ENCODE results near the gene ZNF101.
"Not testable (repeated sequence)": the region's sequence is repeated elsewhere in the genome, so short reads cannot be mapped to it uniquely, and the experiment has no call there.

Gene ZNF101

DNA sequence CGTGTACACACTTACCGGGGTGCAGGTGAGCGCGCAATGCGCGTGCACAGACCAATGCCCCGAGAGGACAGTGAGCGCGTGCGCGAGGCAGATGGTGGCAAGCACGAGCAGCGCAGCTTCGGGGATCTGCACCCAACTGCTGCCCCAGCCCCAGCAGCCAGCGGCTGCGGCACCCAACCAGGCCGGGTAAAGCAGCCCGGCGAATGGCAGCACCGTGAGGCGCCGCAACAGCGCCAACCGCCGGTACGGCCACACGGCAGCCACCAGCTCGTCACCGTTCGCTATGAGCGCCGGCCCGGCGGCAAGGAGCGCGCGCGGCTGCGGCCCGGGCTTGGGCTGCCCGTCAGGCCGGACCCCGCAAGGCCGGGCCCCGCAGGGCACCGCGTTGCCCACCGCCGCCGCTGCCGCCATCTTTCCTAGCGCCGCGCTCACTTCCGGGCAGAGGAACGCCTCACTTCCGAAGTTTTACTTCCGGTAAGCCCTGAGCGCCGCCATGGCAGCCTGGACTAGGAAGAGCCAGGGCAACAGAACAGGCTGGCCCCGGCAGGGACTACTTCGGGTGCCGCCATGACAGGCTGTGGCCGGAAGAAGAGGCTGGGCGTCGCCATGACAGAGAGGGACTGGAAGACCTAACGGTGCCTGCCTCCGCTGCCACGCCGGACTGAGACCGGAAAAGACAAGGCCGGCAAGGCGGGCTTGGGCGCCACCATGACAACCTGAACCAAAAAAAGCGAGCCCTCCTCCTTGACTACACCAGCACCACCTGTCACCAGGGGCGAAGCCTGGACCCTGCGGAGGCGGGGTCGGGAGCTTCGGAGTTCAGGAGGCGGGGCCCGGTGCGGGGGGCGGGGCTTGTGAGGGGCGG, 5.2 kb upstream of the ZNF101 start, which contains the start of gene ATP13A1:
Gene ATP13A1, minus strand, starts transcription at position 421 of the 865 bp plus-strand sequence. Its CDS starts 10 bp downstream, at position 411.
- Mint-ChIP-seq H3K4me1 (peaks cover 34% of the 10 kb centered on the region), H3K36me3 (peaks cover 16% of the 10 kb centered on the region), H3K9me3 (no peaks in the 10 kb centered on the region), H3K27ac (peak within 1 kb of the TSS; percentile 87), H3K27me3 (no peaks in the 10 kb centered on the region), H3K4me3 (peak within 1 kb of the TSS; percentile 78)
- peak; percentile 91 for ATAC-seq

GRCh38 chr19:19665420-19665948, 3.2 kb upstream of the ZNF101 start:
- not testable (repeated sequence) for H3K27ac Mint-ChIP-seq, H3K9me3 Mint-ChIP-seq, H3K27me3 Mint-ChIP-seq, ATAC-seq, H3K4me3 Mint-ChIP-seq
- Mint-ChIP-seq H3K4me1 (peaks cover 45% of the 10 kb centered on the region), H3K36me3 (peaks cover 14% of the 10 kb centered on the region)

DNA sequence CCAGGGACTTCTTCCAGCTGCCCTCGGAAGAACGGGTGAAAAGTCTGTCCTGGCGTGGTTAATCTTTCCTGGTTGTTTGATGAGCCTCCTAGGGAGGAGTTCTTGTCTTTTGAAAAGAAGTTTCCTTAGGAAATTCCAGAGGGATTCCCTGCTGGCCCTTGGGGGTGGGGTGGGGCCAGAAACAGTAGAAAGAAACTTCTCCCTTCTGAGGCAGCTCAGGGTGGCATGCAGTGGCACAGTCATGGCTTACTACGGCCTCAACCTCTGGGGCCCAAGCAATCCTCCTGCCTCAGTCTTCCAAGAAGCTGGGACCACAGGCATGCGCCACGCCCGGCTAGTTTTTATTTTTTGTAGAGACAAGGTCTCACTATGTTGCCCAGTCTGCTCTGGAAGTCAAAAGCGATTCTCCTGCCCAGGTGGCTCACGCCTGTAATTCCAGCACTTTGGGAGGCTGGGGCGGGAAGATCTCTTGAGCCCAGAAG, 1.5 kb downstream of the ZNF101 start:
- Mint-ChIP-seq H3K27me3 (no peaks in the 10 kb centered on the region), H3K4me3 (peak overlapping the region; percentile 82), H3K36me3 (peaks cover 40% of the 10 kb centered on the region), H3K27ac (peak overlapping the region; percentile 91), H3K9me3 (no peaks in the 10 kb centered on the region), H3K4me1 (peaks cover 33% of the 10 kb centered on the region)
- ATAC-seq, result no peak

- no peak overlapping the region for H3K27ac Mint-ChIP-seq
- no peak overlapping the region for H3K4me3 Mint-ChIP-seq
- H3K9me3 Mint-ChIP-seq, result peaks cover 5% of the 10 kb centered on the region
- peaks cover 41% of the 10 kb centered on the region for H3K4me1 Mint-ChIP-seq
- H3K27me3 Mint-ChIP-seq, result no peaks in the 10 kb centered on the region
- no peak for ATAC-seq
- peaks cover 67% of the 10 kb centered on the region for H3K36me3 Mint-ChIP-seq
These were observed 4.2 kb downstream of the ZNF101 start for GRCh38 chr19:19672816-19673215.

DNA sequence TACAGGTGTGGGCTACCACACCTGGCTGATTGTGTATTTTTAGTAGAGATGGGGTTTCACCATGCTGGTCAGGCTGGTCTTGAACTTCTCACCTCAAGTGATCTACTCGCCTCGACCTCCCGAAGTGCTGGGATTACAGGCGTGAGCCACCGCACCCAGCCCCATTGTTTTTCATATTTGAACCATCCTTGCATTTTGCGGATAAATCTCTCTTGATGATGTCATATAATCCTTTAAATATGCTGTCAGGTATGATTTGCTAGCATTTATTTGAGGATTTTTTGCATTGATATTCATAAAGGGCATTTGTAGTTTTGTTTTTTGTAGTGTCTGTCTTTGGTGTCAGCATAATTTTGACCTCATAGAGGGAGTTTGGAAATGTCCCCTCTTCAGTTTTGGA, 5.7 kb downstream of the ZNF101 start:
- H3K27ac Mint-ChIP-seq, result no peak overlapping the region

GRCh38 chr19:19677579-19677978, 8.9 kb downstream of the ZNF101 start:
- ATAC-seq, result no peak
- Mint-ChIP-seq H3K4me1 (peaks cover 20% of the 10 kb centered on the region), H3K27me3 (no peaks in the 10 kb centered on the region), H3K27ac (no peak overlapping the region), H3K36me3 (peaks cover 81% of the 10 kb centered on the region), H3K4me3 (no peak overlapping the region), H3K9me3 (peaks cover 11% of the 10 kb centered on the region)

More for the DNA sequence above, 5.7 kb downstream of the ZNF101 start:
- Mint-ChIP-seq H3K4me1 (peaks cover 36% of the 10 kb centered on the region), H3K9me3 (peaks cover 6% of the 10 kb centered on the region), H3K36me3 (peaks cover 82% of the 10 kb centered on the region), H3K4me3 (no peak overlapping the region), H3K27me3 (no peaks in the 10 kb centered on the region)
- ATAC-seq, result no peak

DNA sequence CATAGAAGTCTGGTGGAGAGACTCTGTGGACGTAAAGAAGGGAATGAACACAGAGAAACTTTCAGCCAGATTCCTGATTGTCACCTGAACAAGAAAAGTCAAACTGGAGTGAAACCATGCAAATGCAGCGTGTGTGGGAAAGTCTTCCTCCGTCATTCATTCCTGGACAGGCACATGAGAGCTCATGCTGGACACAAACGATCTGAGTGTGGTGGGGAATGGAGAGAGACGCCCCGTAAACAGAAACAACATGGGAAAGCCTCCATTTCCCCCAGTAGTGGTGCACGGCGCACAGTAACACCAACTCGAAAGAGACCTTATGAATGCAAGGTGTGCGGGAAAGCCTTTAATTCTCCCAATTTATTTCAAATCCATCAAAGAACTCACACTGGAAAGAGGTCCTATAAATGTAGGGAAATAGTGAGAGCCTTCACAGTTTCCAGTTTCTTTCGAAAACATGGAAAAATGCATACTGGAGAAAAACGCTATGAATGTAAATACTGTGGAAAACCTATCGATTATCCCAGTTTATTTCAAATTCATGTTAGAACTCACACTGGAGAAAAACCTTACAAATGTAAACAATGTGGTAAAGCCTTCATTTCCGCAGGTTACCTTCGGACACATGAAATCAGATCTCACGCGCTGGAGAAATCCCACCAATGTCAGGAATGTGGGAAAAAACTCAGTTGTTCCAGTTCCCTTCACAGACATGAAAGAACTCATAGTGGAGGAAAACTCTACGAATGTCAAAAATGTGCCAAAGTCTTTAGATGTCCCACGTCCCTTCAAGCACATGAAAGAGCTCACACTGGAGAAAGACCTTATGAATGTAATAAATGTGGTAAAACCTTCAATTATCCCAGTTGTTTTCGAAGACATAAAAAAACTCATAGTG, 10.8 kb downstream of the ZNF101 start:
- peaks cover 14% of the 10 kb centered on the region for H3K4me1 Mint-ChIP-seq
- no peak for ATAC-seq
- H3K36me3 Mint-ChIP-seq, result peaks cover 90% of the 10 kb centered on the region
- peaks cover 15% of the 10 kb centered on the region for H3K9me3 Mint-ChIP-seq
- H3K27me3 Mint-ChIP-seq, result no peaks in the 10 kb centered on the region
- H3K27ac Mint-ChIP-seq, result no peak overlapping the region
- H3K4me3 Mint-ChIP-seq, result no peak overlapping the region

- not testable (repeated sequence) for H3K4me3 Mint-ChIP-seq, H3K27ac Mint-ChIP-seq, H3K27me3 Mint-ChIP-seq, H3K4me1 Mint-ChIP-seq, ATAC-seq
- Mint-ChIP-seq H3K36me3 (peaks cover 44% of the 10 kb centered on the region), H3K9me3 (peaks cover 11% of the 10 kb centered on the region)
These were observed 17.5 kb downstream of the ZNF101 start for GRCh38 chr19:19686119-19686518.

- no peaks in the 10 kb centered on the region for H3K4me1 Mint-ChIP-seq
- H3K36me3 Mint-ChIP-seq, result peaks cover 39% of the 10 kb centered on the region
- ATAC-seq, result no peak
- no peak overlapping the region for H3K4me3 Mint-ChIP-seq
- no peak overlapping the region for H3K27ac Mint-ChIP-seq
- H3K9me3 Mint-ChIP-seq, result peaks cover 10% of the 10 kb centered on the region
- no peaks in the 10 kb centered on the region for H3K27me3 Mint-ChIP-seq
These were observed 17.9 kb downstream of the ZNF101 start for GRCh38 chr19:19686580-19686979.

DNA sequence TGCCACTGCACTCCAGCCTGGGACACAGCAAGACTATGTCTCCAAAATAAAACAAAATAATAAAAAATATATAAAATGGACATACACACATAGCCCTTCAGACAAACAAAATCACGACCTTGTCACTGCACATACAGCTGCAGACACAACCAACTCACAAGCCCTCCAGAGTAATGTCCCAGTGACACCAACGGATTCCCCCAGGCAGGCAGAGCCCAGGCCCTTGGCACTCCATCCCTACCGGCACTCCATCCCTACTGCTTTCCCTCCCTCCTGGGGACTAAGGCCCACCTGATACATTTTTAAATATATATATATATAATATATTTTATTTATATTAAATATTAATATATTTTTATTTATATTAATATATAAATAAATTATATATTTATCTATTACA, 18.5 kb downstream of the ZNF101 start:
- peaks cover 37% of the 10 kb centered on the region for H3K36me3 Mint-ChIP-seq
- no peaks in the 10 kb centered on the region for H3K27me3 Mint-ChIP-seq
- no peak overlapping the region for H3K4me3 Mint-ChIP-seq
- H3K9me3 Mint-ChIP-seq, result peaks cover 10% of the 10 kb centered on the region
- no peak overlapping the region for H3K27ac Mint-ChIP-seq
- H3K4me1 Mint-ChIP-seq, result no peaks in the 10 kb centered on the region
- ATAC-seq, result no peak

DNA sequence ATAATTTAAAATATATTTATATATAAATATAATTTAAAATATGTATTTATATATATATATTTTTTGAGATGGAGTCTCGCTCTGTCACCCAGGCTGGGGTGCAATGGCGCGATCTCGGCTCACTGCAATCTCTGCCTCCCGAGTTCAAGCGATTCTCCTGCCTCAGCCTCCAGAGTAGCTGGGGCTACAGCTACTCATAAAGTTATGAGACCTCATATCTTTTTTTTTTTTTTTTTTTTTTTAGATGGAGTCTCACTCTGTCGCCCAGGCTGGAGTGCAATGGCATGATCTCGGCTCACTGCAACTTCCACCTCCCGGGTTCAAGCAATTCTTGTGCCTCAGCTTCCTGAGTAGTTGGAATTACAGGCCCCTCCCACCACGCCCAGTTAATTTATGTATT, 20.4 kb downstream of the ZNF101 start:
- not testable (repeated sequence) for H3K4me1 Mint-ChIP-seq, ATAC-seq, H3K27ac Mint-ChIP-seq, H3K4me3 Mint-ChIP-seq, H3K9me3 Mint-ChIP-seq, H3K27me3 Mint-ChIP-seq
- peaks cover 23% of the 10 kb centered on the region for H3K36me3 Mint-ChIP-seq

- Mint-ChIP-seq H3K4me1 (no peaks in the 10 kb centered on the region), H3K27me3 (no peaks in the 10 kb centered on the region), H3K36me3 (peaks cover 7% of the 10 kb centered on the region), H3K4me3 (no peak overlapping the region), H3K27ac (no peak overlapping the region), H3K9me3 (no peaks in the 10 kb centered on the region)
- ATAC-seq, result no peak
These were observed 23.0 kb downstream of the ZNF101 start for GRCh38 chr19:19691683-19692082.

DNA sequence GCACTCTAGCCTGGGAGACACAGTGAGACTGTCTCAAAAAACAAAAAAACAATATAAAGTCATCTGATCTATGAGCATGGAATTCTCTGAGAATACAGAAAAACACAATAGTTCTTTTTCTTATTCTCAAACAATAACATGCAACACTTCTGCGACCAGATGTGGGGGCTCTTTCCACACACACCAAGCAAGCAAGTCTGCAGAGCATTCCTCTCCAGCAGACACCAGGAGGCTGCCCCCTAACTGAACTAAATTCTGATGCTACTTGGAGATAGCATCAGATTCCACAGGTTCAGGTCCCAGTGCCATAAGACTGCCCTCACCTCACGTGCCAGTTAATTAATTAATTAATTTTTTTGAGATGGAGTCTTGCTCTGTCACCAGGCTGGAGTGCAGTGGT, 27.7 kb downstream of the ZNF101 start:
- no peak for ATAC-seq
- no peaks in the 10 kb centered on the region for H3K4me1 Mint-ChIP-seq
- H3K27me3 Mint-ChIP-seq, result no peaks in the 10 kb centered on the region
- H3K36me3 Mint-ChIP-seq, result no peaks in the 10 kb centered on the region
- no peaks in the 10 kb centered on the region for H3K9me3 Mint-ChIP-seq
- H3K27ac Mint-ChIP-seq, result no peak overlapping the region
- no peak overlapping the region for H3K4me3 Mint-ChIP-seq

DNA sequence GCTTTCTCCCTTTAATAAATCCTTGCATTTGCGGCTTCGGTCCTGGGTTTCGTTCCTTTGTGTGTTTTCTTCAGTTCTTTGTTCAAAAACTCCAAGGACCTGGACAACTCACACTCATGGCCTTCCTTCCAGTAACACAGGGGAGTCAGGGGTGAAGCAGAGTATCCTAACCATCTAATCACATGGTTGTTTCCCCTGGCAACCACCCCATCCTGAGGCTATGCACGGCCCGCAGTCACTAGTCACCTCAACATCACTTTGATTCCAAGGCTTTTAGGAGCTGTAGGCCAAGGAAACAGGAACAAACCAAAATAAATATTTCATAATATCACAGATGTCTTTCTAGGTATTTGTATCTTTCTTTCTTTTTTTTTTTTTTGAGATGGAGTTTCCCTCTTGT, 28.9 kb downstream of the ZNF101 start:
- ATAC-seq, result no peak
- Mint-ChIP-seq H3K36me3 (peaks cover 6% of the 10 kb centered on the region), H3K4me1 (no peaks in the 10 kb centered on the region), H3K4me3 (no peak overlapping the region), H3K27ac (no peak overlapping the region), H3K27me3 (no peaks in the 10 kb centered on the region), H3K9me3 (peaks cover 2% of the 10 kb centered on the region)

GRCh38 chr19:19700493-19700892, 31.9 kb downstream of the ZNF101 start:
- not testable (repeated sequence) for H3K4me1 Mint-ChIP-seq, H3K27me3 Mint-ChIP-seq, ATAC-seq, H3K27ac Mint-ChIP-seq, H3K9me3 Mint-ChIP-seq, H3K4me3 Mint-ChIP-seq
- peaks cover 34% of the 10 kb centered on the region for H3K36me3 Mint-ChIP-seq

All from stimulated activated memory B cell treated with anti-CD40 and anti-IgM and Interleukin-4, amounts not matched to agents 10 μg/mL and 1 μg/mL and 100 μg/mL, for 72 hours (primary cell).